Skeletal muscle tissue (tissue), 4 donors: Measurements from ENCODE around the gene RBM44. TPM values are rescaled to one million over a fixed set of nuclear protein-coding genes. Genes with fewer than 3 reads are reported as not detected.

Experiments used
- H3K27ac ChIP-seq: one replicate; pipeline ENCODE4 v1.7.0; 2013; ENCODE audit warnings: mild to moderate bottlenecking, low read depth, low read length, inconsistent platforms
- H3K27me3 ChIP-seq, 3 donors: one replicate each; pipeline ENCODE4 v1.7.0; 2013; ENCODE audit warnings: low read length in 3 of 3; ENCODE audit not compliant: control insufficient read depth in 3 of 3, insufficient read depth in 3 of 3
- H3K36me3 ChIP-seq, 3 donors: one replicate each; pipeline ENCODE4 v1.7.0; 2013; ENCODE audit warnings: low read length in 3 of 3; ENCODE audit not compliant: control insufficient read depth in 3 of 3, insufficient read depth in 3 of 3
- H3K4me1 ChIP-seq, 3 donors: one replicate each; pipeline ENCODE4 v1.7.0; 2013; ENCODE audit warnings: low read length in 3 of 3, mild to moderate bottlenecking in 3 of 3; ENCODE audit not compliant: control insufficient read depth in 3 of 3, insufficient read depth in 3 of 3
- H3K4me3 ChIP-seq, 3 donors: one replicate each; pipeline ENCODE4 v1.7.0; 2013; ENCODE audit warnings: low read length in 3 of 3
- H3K9ac ChIP-seq, 3 donors: one replicate each; pipeline ENCODE4 v1.7.0; 2013; ENCODE audit warnings: low read length in 3 of 3, mild to moderate bottlenecking in 3 of 3, moderate library complexity in 2 of 3, low read depth in 1 of 3
- H3K9me3 ChIP-seq, 3 donors: one replicate each; pipeline ENCODE4 v1.7.0; 2013; ENCODE audit warnings: low read length in 3 of 3; ENCODE audit not compliant: control insufficient read depth in 3 of 3
- total RNA-seq: library from RNA; depleted of rRNA; stranded (reverse); fragments of >200 nt; gene quantifications from one replicate; pipeline ENCODE4 v1.2.3, GENCODE V29; 2014
- donor health status: Osteomylitis.

RBM44 gene
- total RNA-seq, 1 donor from 2014 or later = 2.1 TPM

GRCh38 chr2:237868631-237869342, 70.2 kb downstream of the RBM44 start:
- H3K9me3 ChIP-seq = no peaks in the 10 kb centered on the region
- peaks cover 0 to 1% (median 0%) of the 10 kb centered on the region in 3 donors for H3K27me3 ChIP-seq
- no peak overlapping the region for H3K27ac ChIP-seq
- H3K4me1 ChIP-seq = peaks cover 10 to 72% (median 53%) of the 10 kb centered on the region in 3 donors
- no peaks in the 10 kb centered on the region for H3K36me3 ChIP-seq
- H3K9ac ChIP-seq = no peak overlapping the region
- H3K4me3 ChIP-seq = no peak overlapping the region

GRCh38 chr2:237869343-237870102, 70.9 kb downstream of the RBM44 start:
- no peak overlapping the region for H3K27ac ChIP-seq
- peaks cover 17 to 72% (median 55%) of the 10 kb centered on the region in 3 donors for H3K4me1 ChIP-seq
- no peaks in the 10 kb centered on the region for H3K9me3 ChIP-seq
- no peak overlapping the region for H3K4me3 ChIP-seq
- H3K27me3 ChIP-seq = no peaks in the 10 kb centered on the region
- H3K9ac ChIP-seq = no peak overlapping the region
- H3K36me3 ChIP-seq = no peaks in the 10 kb centered on the region

- H3K4me1 ChIP-seq = peaks cover 21 to 73% (median 56%) of the 10 kb centered on the region in 3 donors
These were observed 71.5 kb downstream of the RBM44 start for GRCh38 chr2:237870126-237870525.

GRCh38 chr2:237870754-237871651, 72.4 kb downstream of the RBM44 start:
- peak overlapping the region in 1 of 3 donors; percentile 38 for H3K9ac ChIP-seq
- H3K36me3 ChIP-seq = no peaks in the 10 kb centered on the region
- H3K27me3 ChIP-seq = no peaks in the 10 kb centered on the region
- no peak overlapping the region for H3K27ac ChIP-seq
- H3K9me3 ChIP-seq = no peaks in the 10 kb centered on the region
- H3K4me1 ChIP-seq = peaks cover 21 to 70% (median 52%) of the 10 kb centered on the region in 3 donors
- no peak overlapping the region for H3K4me3 ChIP-seq

More at GRCh38 chr2:237870126-237870525, 71.5 kb downstream of the RBM44 start:
- Histone ChIP-seq H3K4me3 (no peak overlapping the region), H3K27me3 (no peaks in the 10 kb centered on the region), H3K36me3 (no peaks in the 10 kb centered on the region), H3K9me3 (no peaks in the 10 kb centered on the region), H3K9ac (peak overlapping the region in 1 of 3 donors; percentile 25), H3K27ac (no peak overlapping the region)

- no peaks in the 10 kb centered on the region for H3K36me3 ChIP-seq
- no peaks in the 10 kb centered on the region for H3K9me3 ChIP-seq
- H3K9ac ChIP-seq = no peak overlapping the region
- H3K4me3 ChIP-seq = no peak overlapping the region
- peaks cover 21 to 63% (median 45%) of the 10 kb centered on the region in 3 donors for H3K4me1 ChIP-seq
- no peaks in the 10 kb centered on the region for H3K27me3 ChIP-seq
- no peak overlapping the region for H3K27ac ChIP-seq
These were observed 73.8 kb downstream of the RBM44 start for GRCh38 chr2:237872178-237872887.

GRCh38 chr2:237873421-237873831, 74.8 kb downstream of the RBM44 start:
- H3K36me3 ChIP-seq = peaks cover 0 to 2% (median 0%) of the 10 kb centered on the region in 3 donors
- H3K4me1 ChIP-seq = peaks cover 21 to 62% (median 43%) of the 10 kb centered on the region in 3 donors
- H3K9me3 ChIP-seq = no peaks in the 10 kb centered on the region
- H3K27ac ChIP-seq = no peak overlapping the region
- peak overlapping the region in 1 of 3 donors; percentile 50 for H3K9ac ChIP-seq
- no peak overlapping the region for H3K4me3 ChIP-seq
- no peaks in the 10 kb centered on the region for H3K27me3 ChIP-seq

- H3K36me3 ChIP-seq = peaks cover 0 to 2% (median 0%) of the 10 kb centered on the region in 3 donors
- H3K9ac ChIP-seq = peak overlapping the region; percentile 30 to 54 (median 38)
- peak overlapping the region; percentile 30 for H3K27ac ChIP-seq
- no peaks in the 10 kb centered on the region for H3K27me3 ChIP-seq
- H3K4me3 ChIP-seq = peak overlapping the region in 1 of 3 donors; percentile 29
- peaks cover 21 to 66% (median 47%) of the 10 kb centered on the region in 3 donors for H3K4me1 ChIP-seq
- H3K9me3 ChIP-seq = no peaks in the 10 kb centered on the region
These were observed 75.4 kb downstream of the RBM44 start for GRCh38 chr2:237873897-237874551.

GRCh38 chr2:237874585-237875161, 76.1 kb downstream of the RBM44 start:
- no peaks in the 10 kb centered on the region for H3K9me3 ChIP-seq
- H3K27me3 ChIP-seq = no peaks in the 10 kb centered on the region
- peaks cover 0 to 2% (median 0%) of the 10 kb centered on the region in 3 donors for H3K36me3 ChIP-seq
- peak overlapping the region in 1 of 3 donors; percentile 29 for H3K4me3 ChIP-seq
- peak overlapping the region; percentile 30 for H3K27ac ChIP-seq
- H3K4me1 ChIP-seq = peaks cover 21 to 63% (median 47%) of the 10 kb centered on the region in 3 donors
- peak overlapping the region; percentile 30 to 54 (median 38) for H3K9ac ChIP-seq
